DMS 273 (cell line): ENCODE results near the gene SLC25A21.

Source experiments
- DNase-seq: peaks from one replicate; lab custom pipeline; 2025; ENCODE audit not compliant: unreplicated experiment; lab: John Stamatoyannopoulos, UW

The SLC25A21 gene

DNA sequence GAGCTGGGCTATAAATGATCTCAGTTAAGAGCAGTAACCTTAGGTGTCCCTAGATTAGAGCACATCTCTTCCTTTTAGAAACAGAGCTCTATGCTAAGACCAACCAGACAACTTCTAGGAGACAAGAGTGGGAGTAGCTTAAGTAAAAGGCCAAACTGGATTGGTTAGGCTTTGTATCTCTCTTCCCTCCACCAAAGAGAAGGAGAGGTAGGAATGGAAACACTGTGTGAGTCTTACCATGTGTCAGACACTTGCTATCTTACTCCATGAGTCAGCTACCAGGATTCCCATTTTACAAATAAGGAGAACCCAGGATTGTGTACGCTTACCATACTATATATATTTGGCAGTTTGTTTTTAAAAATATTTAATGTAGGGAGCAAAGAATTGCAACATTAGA lies 387.9 kb downstream of the SLC25A21 start:
- no peak for DNase-seq

DNA sequence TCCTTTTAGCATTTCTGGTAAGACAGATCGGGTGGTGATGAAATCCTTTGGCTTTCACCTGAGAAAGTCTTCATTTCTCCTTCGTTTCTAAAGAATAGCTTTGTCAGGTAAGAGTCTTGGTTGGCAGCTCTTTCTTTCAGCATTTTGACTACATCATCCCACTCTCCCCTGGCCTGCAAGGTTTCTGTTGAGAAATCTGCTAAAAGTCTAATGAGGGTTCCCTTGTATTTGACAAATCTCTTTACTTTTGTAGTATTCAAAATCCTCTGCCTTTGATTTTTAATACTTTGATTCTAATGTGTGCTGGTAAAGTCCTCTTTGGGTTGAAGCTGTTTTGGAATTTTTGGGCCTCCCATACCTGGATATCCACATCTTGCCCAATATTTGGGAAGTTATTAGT lies 390.5 kb downstream of the SLC25A21 start:
- DNase-seq = no peak

DNA sequence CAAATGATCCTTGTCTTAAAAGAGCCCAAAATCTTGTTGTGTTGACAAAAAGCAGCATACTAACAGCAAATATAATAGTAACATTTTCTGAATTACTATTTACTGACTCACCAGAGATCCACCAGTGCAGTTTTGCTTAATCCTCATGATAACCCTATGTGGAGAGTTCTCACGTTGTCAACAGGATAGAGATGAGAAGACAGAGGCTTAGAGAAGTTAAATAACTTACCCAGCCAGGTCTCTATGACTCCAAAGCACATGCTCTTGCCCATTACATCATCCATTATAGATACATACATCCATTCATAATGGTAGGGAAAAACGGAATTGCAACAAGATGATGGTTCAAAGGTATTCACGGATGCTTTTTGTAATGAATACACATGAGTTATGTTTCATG lies 398.8 kb downstream of the SLC25A21 start:
- DNase-seq = no peak

DNA sequence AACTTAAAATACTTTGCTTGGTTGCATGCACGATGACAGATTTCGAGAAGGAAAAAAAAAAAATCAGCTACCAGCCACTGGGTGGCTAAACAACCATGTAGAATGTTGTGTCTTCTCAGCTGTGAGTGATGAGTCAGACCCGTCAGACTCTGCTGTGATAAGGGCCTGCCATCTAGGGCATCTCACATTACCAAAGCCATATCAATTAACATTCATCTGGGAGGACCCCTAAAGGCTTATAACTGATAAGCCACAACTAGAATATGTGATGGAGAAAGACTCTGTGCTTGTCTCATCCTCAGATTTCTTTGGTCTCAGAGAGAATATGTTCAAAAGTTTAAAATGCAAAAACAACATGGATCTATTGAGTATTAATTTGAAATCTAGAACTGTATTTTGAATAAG lies 399.3 kb downstream of the SLC25A21 start:
- peak; percentile 54 for DNase-seq

DNA sequence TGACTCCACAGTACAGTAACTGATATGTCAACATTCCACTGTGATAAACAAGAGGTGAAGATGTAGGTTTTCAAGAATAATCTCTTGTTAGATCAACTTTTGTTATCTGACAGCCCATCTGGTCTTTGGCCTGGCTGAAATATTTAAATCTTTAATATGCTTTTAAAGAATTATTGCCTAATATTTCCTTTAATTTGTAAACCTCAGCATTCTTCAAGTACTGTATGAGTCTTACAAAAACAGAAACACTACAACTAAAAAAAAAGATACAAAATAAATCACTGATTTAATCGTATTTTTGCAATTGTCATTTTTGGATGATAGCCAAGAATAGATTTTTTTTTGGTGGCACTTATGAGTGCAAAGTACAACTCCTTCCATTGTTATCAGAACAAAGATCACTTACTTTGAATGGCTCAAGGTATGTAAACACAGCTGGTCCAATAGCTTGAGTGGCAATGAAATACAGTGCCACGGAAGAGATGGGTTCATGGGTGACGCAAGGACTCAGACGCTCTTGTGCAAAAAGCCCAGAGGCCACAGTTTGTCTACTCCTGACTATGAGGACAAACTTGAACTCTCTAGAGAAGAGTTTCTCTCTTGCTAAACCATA lies 401.3 kb downstream of the SLC25A21 start:
- no peak for DNase-seq

DNA sequence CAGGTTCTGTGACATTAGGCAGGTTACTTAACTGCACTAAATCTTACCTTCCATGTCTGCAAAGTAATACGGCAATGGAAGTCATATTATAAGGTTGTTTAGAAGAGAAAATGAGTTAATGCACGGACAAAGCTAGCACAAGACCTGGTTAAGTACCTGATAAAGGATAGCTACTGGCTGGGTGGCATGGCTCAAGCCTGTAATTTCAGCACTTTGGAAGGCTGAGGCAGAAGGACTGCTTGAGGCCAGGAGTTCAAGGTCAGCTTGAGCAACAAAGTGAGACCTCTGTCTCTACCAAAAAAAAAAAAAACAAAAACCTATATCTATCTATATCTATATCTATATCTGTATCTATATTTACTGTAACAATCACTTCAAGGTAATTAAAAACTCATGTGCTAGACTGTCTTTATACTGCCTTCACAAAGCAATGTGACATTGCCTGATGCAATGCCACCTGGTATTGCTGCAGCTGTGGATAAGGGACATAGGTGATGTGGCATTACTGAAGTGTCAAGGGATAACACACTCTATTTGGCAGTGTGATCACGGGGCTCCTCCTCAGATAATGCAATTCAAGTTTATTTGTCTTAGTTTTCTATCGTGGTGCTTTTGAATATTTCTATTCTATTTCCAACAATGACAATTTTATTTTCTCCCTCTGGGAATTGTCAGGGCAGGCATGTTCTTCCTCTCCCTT lies 403.6 kb downstream of the SLC25A21 start:
- no peak for DNase-seq

DNA sequence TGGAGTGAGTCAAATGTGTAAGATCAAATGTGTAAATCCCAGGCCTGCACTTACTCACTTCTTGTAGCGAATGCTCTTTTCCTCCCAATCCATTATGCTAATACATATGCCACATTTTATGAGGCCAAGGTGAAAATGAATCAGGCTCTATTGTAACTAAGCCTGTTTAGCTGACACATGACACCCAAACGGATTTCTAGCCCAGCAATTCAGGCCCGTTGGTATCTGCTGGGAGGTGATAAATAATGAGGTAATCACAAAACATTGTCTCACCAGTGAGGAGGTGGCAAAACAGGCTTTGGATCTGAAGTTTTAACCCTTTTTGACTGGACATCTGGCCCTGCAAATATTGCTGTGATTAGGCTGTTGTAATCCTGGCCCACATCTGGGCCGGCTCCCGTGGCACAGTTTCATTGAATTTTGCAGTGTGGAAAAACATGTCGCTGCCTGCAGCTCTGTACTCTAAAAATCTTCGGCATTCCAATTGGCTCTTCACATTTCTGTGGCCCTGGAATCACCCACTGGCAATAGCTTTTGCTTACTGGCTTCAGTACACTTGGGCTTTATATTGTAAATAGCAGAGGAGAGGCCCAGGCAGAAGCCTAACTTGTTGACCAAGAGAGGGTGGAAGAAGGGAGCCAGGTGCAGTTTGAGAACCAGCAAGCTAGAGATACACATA lies 404.7 kb downstream of the SLC25A21 start:
- peak; percentile 65 for DNase-seq

DNA sequence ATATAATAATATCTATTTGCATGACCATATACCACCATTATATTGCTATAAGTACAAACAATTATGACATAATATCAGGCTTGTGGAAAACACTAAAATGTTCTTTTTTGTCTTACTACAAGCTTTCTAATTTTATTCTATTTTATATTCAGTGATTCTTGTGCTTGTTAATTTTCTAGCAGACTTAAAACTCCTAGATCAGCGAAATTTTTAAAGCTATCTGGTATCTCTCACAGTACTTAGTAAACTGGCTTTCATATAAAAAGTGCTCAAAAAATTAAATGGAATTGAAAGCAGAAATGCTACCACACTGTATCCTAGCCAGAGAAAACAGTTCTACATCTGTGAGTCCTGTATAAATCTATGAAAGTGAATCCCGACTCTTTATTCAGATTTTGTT lies 405.4 kb downstream of the SLC25A21 start:
- DNase-seq = no peak

DNA sequence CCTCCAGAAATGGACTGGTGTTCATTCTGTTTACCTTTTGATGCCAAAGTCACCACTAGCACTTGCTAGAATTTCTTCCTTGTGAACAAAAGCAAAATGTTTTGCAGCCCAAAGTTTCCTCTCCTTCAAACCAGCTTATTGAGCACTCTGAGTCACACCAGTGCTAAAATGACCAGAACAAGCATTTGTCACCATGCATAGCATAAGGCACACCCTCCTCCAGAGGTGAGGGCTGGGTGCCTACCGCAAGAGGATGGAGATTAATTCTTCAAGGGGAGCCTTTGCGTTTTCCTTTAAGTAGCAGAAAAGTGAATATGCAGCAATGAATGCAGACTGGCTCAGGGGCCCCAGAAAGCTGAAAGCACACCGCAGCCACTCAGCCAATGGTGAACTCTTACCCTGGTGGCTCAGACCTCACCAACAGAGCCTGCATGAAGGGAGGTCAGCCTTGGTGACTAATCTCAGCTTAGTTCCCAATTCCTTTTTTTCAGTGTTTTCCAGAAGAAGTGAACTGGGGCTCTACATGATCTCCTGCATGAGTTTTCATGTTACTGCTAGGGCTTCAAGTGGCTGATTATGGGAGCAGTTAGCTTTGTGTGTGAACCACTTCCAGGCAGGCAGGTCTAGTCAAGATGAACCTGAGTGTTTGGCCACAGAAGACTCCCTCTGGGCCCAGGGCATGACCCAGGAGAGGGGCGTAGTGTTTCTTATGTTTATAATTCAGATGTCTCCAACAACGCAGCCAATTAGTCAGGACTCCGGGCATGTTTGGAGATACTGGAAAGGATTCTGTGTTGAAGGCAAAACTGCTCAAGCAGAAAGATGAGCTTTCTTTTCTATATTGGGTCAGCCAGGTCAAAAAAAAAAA lies 414.4 kb downstream of the SLC25A21 start:
- DNase-seq = no peak

DNA sequence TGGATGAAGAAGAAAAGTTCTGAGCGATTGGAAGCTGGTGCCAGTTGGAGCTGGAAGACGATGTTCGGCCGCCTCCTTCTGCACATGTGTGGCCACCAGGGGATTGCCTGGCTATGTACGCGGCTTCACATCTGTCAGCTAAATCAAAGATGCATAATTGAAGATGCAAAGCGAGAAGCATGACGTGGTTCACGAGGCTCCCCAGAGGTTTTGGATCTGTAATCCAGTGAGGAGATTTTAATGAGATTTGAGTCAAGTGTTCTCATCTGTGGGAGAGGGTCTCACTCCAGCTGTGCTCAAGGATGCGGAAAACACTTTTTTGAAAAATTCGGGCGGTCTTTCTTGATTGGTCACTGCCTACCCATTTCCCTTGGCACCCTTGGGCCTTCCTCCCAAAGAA lies 416.2 kb downstream of the SLC25A21 start:
- peak; percentile 61 for DNase-seq

DNA sequence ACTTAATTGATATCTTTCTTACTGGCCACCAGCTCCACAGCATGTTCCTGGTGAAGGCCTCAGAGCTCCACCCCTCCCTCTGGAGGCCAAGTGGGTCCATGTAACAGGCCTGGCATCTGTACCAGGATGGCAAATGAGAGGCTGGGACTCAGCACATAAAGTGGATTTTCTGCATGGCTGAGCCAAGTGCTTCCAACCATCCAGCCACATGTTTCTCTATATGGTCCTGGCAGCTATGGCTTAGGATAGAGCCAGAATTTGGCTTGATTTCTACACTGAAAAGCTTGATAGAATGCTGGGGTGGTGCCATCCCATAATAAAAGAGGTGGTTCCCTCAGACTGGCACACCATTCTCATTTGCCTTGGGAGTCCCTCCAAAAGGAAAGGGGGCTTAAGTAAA lies 416.6 kb downstream of the SLC25A21 start:
- DNase-seq = peak; percentile 70

DNA sequence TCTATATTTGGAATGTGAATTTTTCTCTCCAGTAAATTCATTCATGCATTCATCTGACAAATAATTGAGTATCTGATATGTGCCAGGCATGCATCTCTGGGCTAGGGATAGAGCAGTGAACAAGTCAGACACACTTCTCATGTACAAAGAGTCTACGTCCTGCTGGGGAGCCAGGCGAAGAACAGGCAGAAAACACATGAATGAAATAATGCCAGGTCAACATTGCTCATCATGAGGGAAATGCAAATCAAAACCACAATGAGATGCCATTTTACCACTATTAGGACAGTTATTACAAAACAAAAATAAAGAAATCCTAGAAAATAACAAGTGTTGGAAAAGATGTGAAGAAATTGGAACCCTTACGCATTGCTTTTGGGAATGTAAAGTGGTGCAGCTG lies 420.5 kb downstream of the SLC25A21 start:
- DNase-seq = no peak

DNA sequence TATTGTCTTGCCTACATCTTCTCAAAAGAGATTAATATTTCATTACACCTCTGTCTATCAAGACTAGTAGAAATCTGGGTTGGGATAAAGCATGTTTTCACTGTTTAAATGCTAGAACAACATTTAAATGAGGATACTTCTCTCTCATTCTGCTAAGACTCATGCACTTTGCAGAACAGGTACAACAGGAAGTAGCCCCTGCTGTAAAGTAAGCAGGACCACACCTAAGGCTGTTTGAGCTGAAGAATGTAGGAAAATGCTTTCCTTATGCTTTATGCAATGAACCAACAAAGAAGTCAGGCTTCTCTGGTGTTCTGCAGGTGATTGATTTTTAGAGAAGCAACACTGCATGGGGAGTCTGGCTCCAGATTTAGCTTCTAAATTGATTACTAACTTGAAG lies 421.3 kb downstream of the SLC25A21 start:
- DNase-seq = no peak

DNA sequence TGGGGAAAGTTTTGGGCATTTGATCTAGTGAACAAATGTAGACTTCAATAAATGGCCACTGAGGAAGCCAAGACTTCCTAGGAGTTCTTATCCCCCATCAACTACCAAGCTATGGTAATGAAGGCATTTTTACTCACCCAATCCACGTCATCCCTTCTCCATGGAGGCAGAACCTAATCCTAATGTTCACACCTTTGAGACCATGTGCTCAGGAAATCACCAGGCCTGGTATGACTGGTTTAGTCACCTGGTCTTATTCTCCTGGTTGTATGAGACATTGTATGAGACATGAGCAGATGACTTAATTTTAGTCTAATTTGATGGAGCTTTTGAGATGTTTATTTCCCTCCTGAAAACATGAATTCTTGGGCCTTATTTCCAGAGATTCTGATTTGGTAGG lies 422.2 kb downstream of the SLC25A21 start:
- DNase-seq = no peak

DNA sequence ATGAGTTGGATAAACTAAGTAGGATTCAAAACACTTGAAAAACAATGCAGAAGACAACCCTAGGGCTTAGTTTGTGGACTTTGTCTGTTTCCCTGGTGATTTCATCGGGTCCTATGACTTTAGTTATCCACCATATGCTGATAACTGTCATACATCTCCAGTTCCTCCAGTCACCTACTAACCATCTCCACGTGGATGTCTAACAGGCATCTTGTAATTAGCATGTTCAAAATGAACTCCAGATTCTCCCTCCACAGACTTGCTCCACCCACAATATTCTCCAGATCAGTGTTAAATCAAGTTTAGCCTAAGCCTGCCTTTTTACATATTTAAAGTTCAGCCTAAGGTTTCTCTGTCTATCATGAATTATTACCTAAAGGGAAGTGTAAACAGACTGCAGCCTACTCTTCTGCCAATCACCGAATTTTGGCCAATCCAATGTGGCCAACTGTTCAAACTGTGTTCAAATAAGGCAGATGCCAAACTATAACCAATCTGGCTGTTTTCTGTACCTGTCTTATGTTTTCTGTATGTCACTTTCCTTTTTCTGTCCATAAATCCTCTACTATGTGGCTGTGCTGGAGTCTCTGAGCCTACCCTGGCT lies 423.7 kb downstream of the SLC25A21 start:
- DNase-seq = no peak

DNA sequence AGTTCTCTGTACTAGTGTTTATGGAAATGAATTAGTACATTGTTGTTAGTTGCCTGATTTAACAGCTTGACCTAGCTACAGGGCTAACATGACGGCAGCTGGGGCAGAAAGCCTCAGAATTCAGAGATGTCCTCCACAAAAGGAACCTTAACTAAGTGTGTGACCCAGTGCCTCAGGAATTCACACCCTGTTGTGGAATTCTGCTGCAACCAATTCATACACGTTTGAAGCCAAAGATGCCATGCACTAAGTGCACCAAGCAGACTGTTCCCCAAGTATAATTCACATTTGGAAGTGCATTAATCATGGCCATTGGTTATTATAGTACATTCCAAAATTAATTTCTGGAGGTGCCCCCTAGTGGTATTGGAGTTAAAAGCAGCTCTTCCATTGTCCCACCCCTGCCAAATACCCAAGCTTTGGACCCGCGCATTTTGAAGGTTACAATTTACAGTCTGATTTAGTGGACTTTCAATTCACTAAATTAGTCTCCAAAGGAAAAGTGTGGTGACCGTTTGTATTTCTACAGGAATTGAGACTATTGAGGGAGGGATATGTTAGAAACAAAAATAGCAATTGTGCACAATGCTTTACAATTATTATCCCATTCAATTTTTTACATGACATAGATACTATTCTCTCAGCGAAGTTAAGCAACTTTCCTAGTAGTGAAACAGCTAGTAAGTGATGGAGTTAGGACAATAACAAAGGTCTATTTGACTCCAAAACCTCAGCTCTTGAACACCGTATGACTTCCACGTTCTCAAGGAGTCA lies 424.8 kb downstream of the SLC25A21 start:
- DNase-seq = peak; percentile 56

DNA sequence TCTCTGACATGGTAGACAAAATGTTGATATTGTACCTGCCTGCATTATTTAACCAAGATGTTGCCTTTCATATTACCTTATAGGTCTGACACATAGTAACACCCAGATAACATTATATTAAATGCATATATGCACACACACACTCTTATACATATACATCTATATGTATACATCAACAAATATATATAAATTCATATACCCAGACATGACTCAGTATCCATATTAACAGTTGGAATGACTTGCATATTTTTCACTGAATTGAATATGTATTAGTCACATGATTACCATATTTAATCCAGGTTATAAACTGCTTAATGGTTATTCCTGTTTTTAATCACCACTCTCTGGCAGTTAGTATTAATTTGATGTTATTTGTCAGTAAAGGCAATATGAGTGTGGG lies 425.5 kb downstream of the SLC25A21 start:
- DNase-seq = no peak

DNA sequence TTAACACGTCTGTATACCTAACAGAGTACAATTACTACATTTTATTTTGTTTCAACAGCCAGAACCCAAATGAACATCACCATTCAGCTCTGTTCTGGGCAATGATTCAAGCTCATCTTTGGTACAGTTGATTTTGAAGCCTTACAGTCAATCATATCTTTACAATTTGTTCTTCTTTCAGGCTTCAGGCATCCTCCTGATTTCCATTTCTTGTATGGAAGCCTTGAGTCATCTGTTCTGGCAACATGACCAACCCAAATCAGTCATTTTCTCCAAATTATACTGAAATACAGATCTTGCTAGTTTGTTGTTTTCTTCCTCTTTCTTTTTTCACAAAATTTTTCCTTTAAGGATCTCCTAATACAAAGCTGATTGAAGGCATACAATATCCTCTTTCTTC lies 430.5 kb downstream of the SLC25A21 start:
- DNase-seq = no peak

DNA sequence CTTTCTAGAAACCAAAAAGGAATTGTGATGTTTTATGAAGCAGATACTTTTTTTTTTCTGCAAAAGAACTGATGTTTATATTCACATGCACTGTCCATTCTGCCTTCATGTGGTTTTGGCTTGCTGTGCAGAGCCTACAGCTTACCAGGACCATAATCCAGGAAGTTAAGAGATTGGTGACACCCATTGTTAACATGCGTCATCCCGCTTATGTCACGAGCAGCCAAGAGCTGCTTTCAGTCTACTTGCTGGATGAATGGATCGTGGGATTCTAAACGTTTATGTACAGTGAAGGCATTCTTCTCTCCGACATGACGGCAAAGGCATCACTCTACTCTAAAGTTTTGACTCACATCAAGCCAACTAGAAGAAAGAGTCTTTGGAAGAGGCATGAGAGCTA lies 434.1 kb downstream of the SLC25A21 start:
- no peak for DNase-seq

DNA sequence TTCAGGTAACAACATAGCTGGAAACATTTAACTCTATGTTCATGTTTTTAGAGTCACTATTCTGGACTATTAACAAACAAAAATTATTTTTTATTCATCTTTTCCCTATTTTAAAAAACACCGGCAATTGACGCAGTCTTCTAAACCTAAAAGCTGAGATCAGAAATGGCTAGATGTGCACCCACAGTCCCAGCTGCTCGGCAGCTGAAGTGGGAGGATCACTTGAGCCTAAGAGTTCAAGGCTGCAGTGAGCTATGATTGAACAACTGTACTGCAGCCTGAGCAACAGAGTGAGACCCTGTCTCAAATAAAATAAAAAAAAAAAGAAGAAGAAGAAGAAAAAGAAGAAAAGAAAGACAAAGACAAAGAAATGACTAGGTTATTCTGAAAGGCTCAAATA lies 446.3 kb downstream of the SLC25A21 start:
- DNase-seq = no peak
